ENCODE results near the gene IGSF21. TPM values are rescaled to one million over a fixed set of nuclear protein-coding genes. Genes with fewer than 3 reads are reported as not detected.

IGSF21 gene
- total RNA-seq, 2 donors from 2014 or later, result 4.7 to 7.8 TPM

DNA sequence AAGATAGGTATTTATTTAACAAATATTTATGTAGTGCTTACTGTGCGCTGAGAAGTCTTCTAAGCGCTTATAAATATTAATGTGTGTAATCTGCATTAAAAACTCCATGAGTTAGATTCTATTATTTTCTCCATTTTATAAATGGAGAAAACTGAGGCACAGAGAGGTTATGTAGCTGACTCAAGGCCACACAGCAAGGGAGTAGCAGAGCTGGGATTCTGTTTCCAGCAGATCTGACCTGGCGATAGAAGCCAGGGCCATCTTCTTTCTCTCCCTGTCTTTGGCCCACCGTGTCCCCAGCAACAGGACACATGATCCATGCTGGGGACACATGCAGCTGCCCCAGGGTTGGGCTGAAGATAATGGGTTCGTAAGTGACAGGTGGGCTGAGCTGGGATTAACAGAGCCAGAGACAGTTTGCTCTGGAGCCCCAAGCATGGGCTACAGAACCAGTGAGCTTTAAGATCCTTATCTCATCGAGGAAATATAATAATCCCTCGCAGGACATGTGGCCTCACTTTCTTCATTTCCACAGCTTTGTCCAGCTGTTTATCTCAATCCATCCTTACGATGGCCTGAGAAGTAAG is 30.3 kb downstream of the IGSF21 start:
- intact Hi-C loops (cut with DNase I), result no loop called here
- DNase-seq (ENCODE audit: low spot score), result no peak

GRCh38 chr1:18139198-18139981 is 31.8 kb downstream of the IGSF21 start:
- DNase-seq (ENCODE audit: low spot score), result no peak
- intact Hi-C loops (cut with DNase I), result no loop called here

- no peak for DNase-seq (ENCODE audit: low spot score)
- intact Hi-C loops (cut with DNase I), result no loop called here
Measured at GRCh38 chr1:18140411-18140810, 32.8 kb downstream of the IGSF21 start.

DNA sequence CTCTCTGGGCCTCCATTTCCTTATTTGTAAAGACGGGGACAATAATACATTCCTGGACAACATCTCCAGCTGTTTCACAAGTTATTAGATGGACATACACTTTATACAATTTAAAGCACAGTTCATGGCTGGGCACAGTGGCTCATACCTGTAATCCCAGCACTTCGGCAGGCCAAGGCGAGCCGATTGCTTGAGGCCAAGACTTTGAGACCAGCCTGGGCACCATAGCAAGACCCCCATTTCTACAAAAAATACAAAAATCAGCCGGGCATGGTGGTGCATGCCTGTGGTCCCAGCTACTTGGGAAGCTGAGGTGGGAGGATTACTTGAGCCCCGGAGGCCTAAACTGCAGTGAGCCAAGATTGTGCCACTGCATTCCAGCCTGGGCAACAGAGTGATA is 34.1 kb downstream of the IGSF21 start:
- DNase-seq (ENCODE audit: low spot score), result no peak
- intact Hi-C loops (cut with DNase I), result no loop called here

DNA sequence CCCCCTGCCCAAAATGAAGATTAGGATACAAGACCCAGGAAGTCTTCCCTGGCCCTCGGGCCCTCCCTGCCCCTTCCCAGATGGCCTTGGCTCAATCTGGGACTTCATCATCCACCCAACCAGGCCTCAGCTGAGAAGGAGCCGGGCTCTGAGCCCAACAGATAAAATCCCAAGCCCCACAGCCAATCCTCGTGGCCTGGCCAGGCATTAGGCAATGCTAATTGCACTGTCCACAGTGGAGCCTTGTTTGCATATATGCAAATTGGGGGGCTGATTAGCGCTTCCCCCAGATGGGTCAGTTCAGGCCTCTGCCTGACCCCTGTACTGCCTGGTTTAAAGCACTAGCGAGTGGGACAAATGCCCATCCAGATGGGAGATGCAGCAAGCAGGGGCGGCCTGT is 34.9 kb downstream of the IGSF21 start:
- no peak for DNase-seq (ENCODE audit: low spot score)
- intact Hi-C loops (cut with DNase I), result no loop called here

GRCh38 chr1:18142969-18143368 is 35.4 kb downstream of the IGSF21 start:
- DNase-seq (ENCODE audit: low spot score), result no peak
- intact Hi-C loops (cut with DNase I), result no loop called here

DNA sequence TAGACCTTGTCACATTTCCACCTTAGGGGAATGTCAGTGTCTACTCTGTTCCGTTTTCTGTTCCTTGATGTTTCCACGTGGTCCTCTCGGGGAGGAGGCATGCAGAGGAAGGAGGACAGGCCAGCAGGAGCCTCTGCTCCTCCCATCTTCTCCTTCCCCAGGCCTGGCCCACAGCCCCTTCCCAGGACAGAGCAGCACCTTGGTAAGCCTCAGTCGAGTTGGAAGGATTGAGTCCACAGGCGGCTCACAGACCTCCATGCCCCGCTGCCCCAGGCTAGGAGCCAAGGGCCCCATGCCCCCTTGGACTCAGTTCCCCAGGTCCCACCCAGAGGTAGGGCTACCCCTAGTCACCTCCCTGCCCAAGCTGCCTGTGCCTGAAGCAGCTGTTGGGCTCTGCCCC is 36.5 kb downstream of the IGSF21 start:
- no peak for DNase-seq (ENCODE audit: low spot score)
- intact Hi-C loops (cut with DNase I), result no loop called here

- intact Hi-C loops (cut with DNase I), result no loop called here
- no peak for DNase-seq (ENCODE audit: low spot score)
Measured at GRCh38 chr1:18144916-18145647, 37.5 kb downstream of the IGSF21 start.

GRCh38 chr1:18145851-18146618 is 38.4 kb downstream of the IGSF21 start:
- intact Hi-C loops (cut with DNase I), result no loop called here
- no peak for DNase-seq (ENCODE audit: low spot score)

GRCh38 chr1:18146886-18147285 is 39.3 kb downstream of the IGSF21 start:
- no peak for DNase-seq (ENCODE audit: low spot score)
- intact Hi-C loops (cut with DNase I), result no loop called here

DNA sequence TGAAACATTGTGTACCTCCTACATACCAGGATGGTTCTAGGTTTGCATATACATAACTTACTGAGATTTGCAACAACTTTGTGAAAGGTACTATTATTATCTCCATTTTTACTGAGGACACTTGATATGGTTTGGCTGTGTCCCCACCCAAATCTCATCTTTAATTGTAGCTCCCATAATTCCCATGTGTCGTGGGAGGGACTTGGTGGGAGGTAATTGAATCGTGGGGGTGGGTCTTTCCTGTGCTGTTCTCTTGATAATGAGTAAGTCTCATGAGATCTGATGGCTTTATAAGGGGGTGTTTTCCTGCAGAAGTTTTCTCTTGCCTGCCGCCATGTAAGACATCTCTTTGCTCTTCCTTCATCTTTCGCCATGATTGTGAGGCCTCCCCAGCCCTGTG is 40.1 kb downstream of the IGSF21 start:
- intact Hi-C loops (cut with DNase I), result no loop called here
- no peak for DNase-seq (ENCODE audit: low spot score)

- no peak for DNase-seq (ENCODE audit: low spot score)
- intact Hi-C loops (cut with DNase I), result no loop called here
Measured at GRCh38 chr1:18148461-18148860, 40.9 kb downstream of the IGSF21 start.

DNA sequence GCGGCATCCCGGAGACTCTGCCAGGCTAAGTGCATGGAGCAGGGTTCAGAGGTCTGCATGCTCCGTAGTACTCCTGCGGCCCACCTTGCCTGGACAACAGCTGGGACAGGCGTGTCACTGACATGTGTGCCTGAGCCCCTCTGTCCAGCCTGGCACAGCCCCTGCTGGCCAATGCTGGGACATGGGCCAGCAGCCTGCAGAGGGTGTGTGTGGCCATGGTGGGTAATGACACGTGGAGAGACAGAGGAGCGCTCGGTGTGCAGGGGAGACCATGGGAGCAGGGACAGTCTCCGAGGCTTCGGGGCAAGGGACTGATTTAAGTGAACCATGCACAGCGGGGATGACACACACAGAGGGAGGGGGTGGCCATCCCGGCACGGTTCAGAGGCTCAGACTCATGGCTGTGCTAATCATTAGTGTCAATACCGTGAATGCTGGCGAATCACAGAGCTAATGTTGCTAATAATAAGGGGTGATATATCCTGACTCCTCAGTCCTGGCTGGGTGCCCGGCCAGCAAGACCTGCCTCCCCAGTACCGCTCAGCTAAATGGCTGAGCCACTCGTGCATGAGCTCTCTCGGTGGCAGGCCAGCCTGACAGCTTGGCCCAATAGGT is 41.5 kb downstream of the IGSF21 start:
- intact Hi-C loops (cut with DNase I), result no loop called here
- no peak for DNase-seq (ENCODE audit: low spot score)

GRCh38 chr1:18151436-18152122 is 44.0 kb downstream of the IGSF21 start:
- intact Hi-C loops (cut with DNase I), result no loop called here
- DNase-seq (ENCODE audit: low spot score), result no peak

DNA sequence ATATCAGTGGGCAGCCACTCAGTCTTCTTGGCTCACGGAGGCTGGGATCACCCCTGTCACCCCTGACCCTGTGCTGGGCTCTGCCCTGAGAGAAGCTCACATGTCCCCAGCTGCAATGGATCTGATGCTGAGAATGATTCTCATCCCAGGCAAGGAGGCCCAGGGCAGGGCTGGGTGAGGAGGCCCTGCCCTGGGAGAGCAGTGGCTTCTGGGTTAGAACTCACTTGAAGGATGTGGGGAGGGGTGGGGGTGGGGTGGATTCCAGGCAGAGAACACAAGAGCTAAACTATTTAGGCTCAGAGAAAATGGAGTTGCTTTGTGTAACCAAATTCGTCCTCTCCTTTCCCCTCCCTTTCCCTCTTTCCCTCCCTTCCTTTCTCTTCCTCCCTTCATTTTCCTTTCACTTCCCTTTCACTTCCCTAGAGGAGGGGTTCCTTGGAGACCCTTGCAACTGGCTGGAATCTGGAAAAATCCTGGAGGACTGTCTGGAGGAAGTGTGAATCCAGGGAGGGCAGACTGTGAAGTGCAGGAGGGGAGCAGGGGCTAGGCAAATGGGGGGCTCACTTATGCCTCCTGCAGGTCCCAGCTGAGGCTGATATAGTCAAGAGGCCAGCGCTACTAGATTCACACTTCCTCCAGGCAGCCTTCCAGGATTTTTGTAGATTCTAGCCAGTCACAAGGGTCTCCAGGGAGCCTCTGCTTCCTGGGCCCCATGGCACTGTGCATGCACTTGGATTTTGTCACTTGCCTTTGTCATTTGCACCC is 47.0 kb downstream of the IGSF21 start:
- intact Hi-C loops (cut with DNase I), result no loop called here
- no peak for DNase-seq (ENCODE audit: low spot score)

GRCh38 chr1:18155881-18156385 is 48.3 kb downstream of the IGSF21 start:
- DNase-seq (ENCODE audit: low spot score), result no peak
- intact Hi-C loops (cut with DNase I), result no loop called here

- no peak for DNase-seq (ENCODE audit: low spot score)
Measured at GRCh38 chr1:18157352-18157751, 49.8 kb downstream of the IGSF21 start.

DNA sequence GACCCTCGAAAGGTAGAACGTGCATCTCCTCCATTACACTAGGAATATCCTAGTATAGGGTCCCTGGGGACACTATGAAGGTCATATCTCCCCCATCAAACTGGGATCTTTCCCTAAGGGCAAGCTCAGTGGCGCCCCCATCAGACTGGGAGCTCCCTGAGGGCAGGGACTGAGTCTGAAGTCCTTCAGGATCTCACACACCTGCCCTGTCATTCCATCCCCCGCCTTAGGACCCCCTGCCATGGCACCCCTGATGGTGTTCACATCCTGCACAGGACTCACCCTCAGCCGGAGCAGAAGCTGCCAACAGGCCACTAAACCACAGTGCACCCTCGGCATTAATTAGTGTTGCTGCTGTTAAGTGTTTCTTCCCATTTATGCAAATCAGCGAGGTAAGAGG is 50.4 kb downstream of the IGSF21 start:
- intact Hi-C loops (cut with DNase I), result no loop called here
- DNase-seq (ENCODE audit: low spot score), result no peak

More at GRCh38 chr1:18157352-18157751, 49.8 kb downstream of the IGSF21 start:
- intact Hi-C loops (cut with DNase I), result no loop called here

All from posterior vena cava (tissue), 2 donors.